Liver (tissue), 9 donors: ENCODE data around the gene CLC. TPM values are rescaled to one million over a fixed set of nuclear protein-coding genes. Genes with fewer than 3 reads are reported as not detected.

Source experiments
- DNase-seq: peaks from one replicate; pipeline ENCODE4 v3.0.0-alpha.2; 2017; ENCODE audit warnings: low spot score
- H3K27ac ChIP-seq, 2 donors: one replicate each; pipeline ENCODE4 v1.7.0; 2013; ENCODE audit warnings: inconsistent platforms in 2 of 2, low read length in 2 of 2, control low read depth in 1 of 2, low read depth in 1 of 2, mild to moderate bottlenecking in 1 of 2
- H3K27me3 ChIP-seq, 4 donors: one replicate each; pipeline versions ENCODE4 v1.6.1 to v1.7.0; 2013; ENCODE audit warnings: low read length in 3 of 4, inconsistent platforms in 1 of 4, mild to moderate bottlenecking in 1 of 4, moderate library complexity in 1 of 4; ENCODE audit not compliant: control insufficient read depth in 4 of 4, insufficient read depth in 4 of 4
- H3K36me3 ChIP-seq, 4 donors: one replicate each; pipeline versions ENCODE4 v1.6.1 to v1.7.0; 2013; ENCODE audit warnings: low read length in 3 of 4, mild to moderate bottlenecking in 3 of 4, low read depth in 1 of 4, moderate library complexity in 1 of 4; ENCODE audit not compliant: control insufficient read depth in 4 of 4, insufficient read depth in 3 of 4
- H3K4me1 ChIP-seq, 4 donors: one replicate each; pipeline versions ENCODE4 v1.6.1 to v1.7.0; 2013; ENCODE audit warnings: low read length in 3 of 4, mild to moderate bottlenecking in 3 of 4, moderate library complexity in 1 of 4; ENCODE audit not compliant: control insufficient read depth in 4 of 4, insufficient read depth in 4 of 4
- H3K4me3 ChIP-seq, 3 donors: one replicate each; pipeline versions ENCODE4 v1.6.1 to v1.7.0; 2013; ENCODE audit warnings: low read length in 3 of 3, control low read depth in 1 of 3, low read depth in 1 of 3, mild to moderate bottlenecking in 1 of 3
- H3K9ac ChIP-seq, 2 donors: one replicate each; pipeline ENCODE4 v1.7.0; 2013; ENCODE audit warnings: low read length in 2 of 2, mild to moderate bottlenecking in 2 of 2, moderate library complexity in 2 of 2, control low read depth in 1 of 2, low read depth in 1 of 2
- H3K9me3 ChIP-seq, 4 donors: one replicate each; pipeline versions ENCODE4 v1.6.1 to v1.7.0; 2013; ENCODE audit warnings: low read length in 3 of 4; ENCODE audit not compliant: control insufficient read depth in 4 of 4
- ATF3 ChIP-seq: IDR thresholded peaks from 2 replicates; pipeline ENCODE4 v1.6.1; 2016; ENCODE audit warnings: antibody characterized with exemption
- CTCF ChIP-seq: fragments of 150-350 bp; IDR thresholded peaks from 2 replicates; pipeline ENCODE4 v1.5.1; 2017; ENCODE audit warnings: improper control_type of control experiment, low read depth, low read length; ENCODE audit not compliant: missing input control
- FOXA1 ChIP-seq: IDR thresholded peaks from 2 replicates; pipeline ENCODE4 v1.6.1; 2016; ENCODE audit warnings: antibody characterized with exemption
- HNF4A ChIP-seq, 2 donors: conservative IDR thresholded peaks; 2 replicates each; pipeline ENCODE4 v1.6.1; 2016; ENCODE audit warnings: antibody characterized with exemption in 2 of 2, mild to moderate bottlenecking in 2 of 2
- HNF4G ChIP-seq: IDR thresholded peaks from 2 replicates; pipeline ENCODE4 v1.6.1; 2016; ENCODE audit warnings: antibody characterized with exemption
- JUND ChIP-seq, 2 donors: IDR thresholded peaks; 2 replicates each; pipeline ENCODE4 v1.6.1; 2016; ENCODE audit warnings: antibody characterized with exemption in 2 of 2
- MAX ChIP-seq: IDR thresholded peaks from 2 replicates; pipeline ENCODE4 v1.6.1; 2016; ENCODE audit warnings: antibody characterized with exemption
- RAD21 ChIP-seq, 2 donors: IDR thresholded peaks; 2 replicates each; pipeline ENCODE4 v1.6.1; 2016; ENCODE audit warnings: antibody characterized with exemption in 2 of 2, mild to moderate bottlenecking in 2 of 2
- REST ChIP-seq: IDR thresholded peaks from 2 replicates; pipeline ENCODE4 v1.6.1; 2016; ENCODE audit warnings: antibody characterized with exemption, mild to moderate bottlenecking
- TAF1 ChIP-seq: conservative IDR thresholded peaks from 2 replicates; pipeline ENCODE4 v1.6.1; 2016; ENCODE audit warnings: antibody characterized with exemption, mild to moderate bottlenecking
- YY1 ChIP-seq: IDR thresholded peaks from 2 replicates; pipeline ENCODE4 v1.6.1; 2016; ENCODE audit warnings: antibody characterized with exemption, mild to moderate bottlenecking
- ZBTB33 ChIP-seq: IDR thresholded peaks from 2 replicates; pipeline ENCODE4 v1.6.1; 2016; ENCODE audit warnings: antibody characterized with exemption
- WGBS: extraction: QIAGEN DNeasy Blood & Tissue Kit; methylation state at CpG from one replicate; pipeline ENCODE4 v1.1.7; 2013; 5-methylcytosine and 5-hydroxymethylcytosine counted together
- polyA plus RNA-seq, 2 donors: library from polyadenylated mRNA; stranded (reverse) in 1 of 2; unstranded in 1 of 2; fragments of 200-250 nt in 1 of 2; fragments of >200 nt in 1 of 2; fragmentation: Nextera tagmentation in 1 of 2; extraction: Ambion mirVana in 1 of 2; gene quantifications; one replicate each; pipeline versions ENCODE4 v1.2.1 to v1.2.3, GENCODE V29; 2013 to 2015
- total RNA-seq, 2 donors: library from RNA; depleted of rRNA; stranded (reverse); fragments of >200 nt; gene quantifications; one replicate each; pipeline ENCODE4 v1.2.3, GENCODE V29; 2014
- donor health status: healthy.
- donor health status: healthy.
- donor health status: healthy.
- donor health status: healthy.
- donor health status: healthy.

The CLC gene
- total and polyA plus RNA-seq, 4 donors = 0.60 to 13.6 TPM; not detected in 2

- TF ChIP-seq ZBTB33 (no peak), HNF4G (no peak), ATF3 (no peak), FOXA1 (no peak)
These were observed 17.1 kb upstream of the CLC start (continued) for GRCh38 chr19:39754971-39755370.

GRCh38 chr19:39754544-39754943, 16.7 kb upstream of the CLC start:
- DNase-seq = no peak
- Histone ChIP-seq H3K4me3 (no peak overlapping the region), H3K27me3 (peaks cover 0 to 2% (median under 1%) of the 10 kb centered on the region in 4 donors), H3K36me3 (no peaks in the 10 kb centered on the region), H3K9me3 (no peaks in the 10 kb centered on the region), H3K4me1 (no peaks in the 10 kb centered on the region), H3K27ac (no peak overlapping the region), H3K9ac (no peak overlapping the region)
- TF ChIP-seq REST (no peak), HNF4G (no peak), JUND (IDR thresholded peaks at IDR 0.05) (no peak), YY1 (no peak), ZBTB33 (no peak), MAX (no peak), TAF1 (no peak), FOXA1 (no peak), RAD21 (IDR thresholded peaks at IDR 0.05) (no peak), CTCF (no peak), HNF4A (conservative IDR thresholded peaks at IDR 0.05) (no peak)
- WGBS = 65% methylated on average over 2 of the region's 2 CpGs
